ENCODE measurements around the gene RELCH.

The RELCH gene

DNA sequence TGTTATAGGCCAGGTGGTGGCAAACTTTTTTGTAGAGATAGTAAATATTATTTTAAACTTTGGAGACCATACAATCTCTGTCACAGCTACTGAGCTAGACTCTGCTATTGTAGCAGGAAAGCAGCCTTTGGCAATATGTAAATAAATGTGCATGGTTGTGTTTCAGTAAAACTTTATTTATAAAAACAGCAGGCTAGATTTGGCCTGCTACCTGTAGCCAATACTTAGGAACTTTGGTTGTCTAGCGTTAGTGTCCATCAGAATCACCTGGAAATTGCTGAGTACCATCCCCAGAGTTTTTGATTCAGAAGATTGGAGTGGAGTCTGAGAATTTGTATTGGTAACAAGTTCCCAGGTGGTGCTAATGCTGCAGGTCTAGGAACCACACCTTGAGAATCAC is 114.3 kb downstream of the RELCH start:
- no peak overlapping the region for H3K27ac Mint-ChIP-seq
- H3K4me3 Mint-ChIP-seq, result no peak overlapping the region
- H3K36me3 Mint-ChIP-seq, result peaks cover 73% of the 10 kb centered on the region
- peaks cover 5% of the 10 kb centered on the region for H3K4me1 Mint-ChIP-seq
- H3K9me3 Mint-ChIP-seq, result no peaks in the 10 kb centered on the region
- ATAC-seq, result no peak
- H3K27me3 Mint-ChIP-seq, result no peaks in the 10 kb centered on the region

DNA sequence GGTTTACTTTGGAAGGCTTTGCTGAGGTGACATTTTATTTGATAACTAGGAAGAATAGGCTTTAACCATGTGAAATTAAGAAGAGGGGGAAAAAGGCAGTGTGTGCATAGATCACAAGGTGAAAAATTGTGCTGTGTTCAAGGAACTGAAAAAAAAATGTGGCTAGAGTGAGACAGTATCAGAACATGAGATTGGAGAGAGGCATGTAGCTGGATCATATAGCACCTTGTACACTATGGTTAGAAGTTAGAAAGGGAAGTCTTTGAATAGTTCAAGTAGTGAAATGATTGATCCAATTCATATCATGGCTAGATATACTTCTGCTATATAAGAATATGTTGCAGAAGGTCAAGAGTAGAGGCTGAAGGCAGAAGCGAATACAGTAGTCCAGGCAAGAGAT is 125.8 kb downstream of the RELCH start:
- ATAC-seq, result peak; percentile 51
- H3K9me3 Mint-ChIP-seq, result no peaks in the 10 kb centered on the region
- H3K27ac Mint-ChIP-seq, result no peak overlapping the region
- no peaks in the 10 kb centered on the region for H3K4me1 Mint-ChIP-seq
- no peak overlapping the region for H3K4me3 Mint-ChIP-seq
- H3K27me3 Mint-ChIP-seq, result no peaks in the 10 kb centered on the region
- H3K36me3 Mint-ChIP-seq, result peaks cover 14% of the 10 kb centered on the region

DNA sequence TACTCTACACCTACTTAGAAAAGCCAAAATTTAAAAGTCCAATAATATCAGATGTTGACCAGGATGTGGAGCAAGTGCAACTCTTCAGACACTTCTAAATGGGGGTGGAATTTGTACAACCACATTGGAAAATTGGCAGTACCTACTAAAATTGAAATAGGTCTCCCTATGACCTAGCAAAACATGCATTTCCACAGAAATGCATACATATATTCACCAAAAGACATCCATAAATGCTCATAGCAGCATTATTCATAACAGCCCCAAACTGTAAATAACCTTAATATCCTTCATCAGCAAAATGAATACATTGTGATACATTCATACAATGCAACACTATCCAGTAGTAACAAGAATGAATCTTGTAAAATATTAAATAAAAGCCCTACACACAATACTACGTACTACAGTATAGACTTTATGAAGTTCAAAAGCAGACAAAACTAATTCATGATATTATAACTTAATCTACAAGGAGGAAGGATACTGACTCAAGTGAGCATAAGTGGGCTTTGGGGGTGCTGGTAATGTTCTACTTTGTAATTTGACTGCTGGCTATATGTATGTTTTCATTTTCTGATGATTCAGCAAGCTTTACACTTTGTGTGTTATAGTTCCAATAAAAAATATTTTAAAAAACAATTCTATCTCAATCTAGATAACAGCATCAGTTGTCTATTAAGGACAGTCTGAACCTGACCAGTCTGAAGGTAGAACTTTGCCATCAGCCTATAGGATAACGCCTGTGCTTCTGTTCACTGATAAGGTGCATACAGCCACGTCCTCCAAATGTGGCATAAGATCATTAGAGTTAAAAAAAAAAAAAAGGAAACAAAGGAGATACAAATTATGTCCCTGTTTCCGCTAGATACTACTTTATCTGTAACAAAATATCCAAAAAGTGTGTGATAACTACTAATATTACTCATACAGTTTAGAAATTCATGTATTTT is 131.4 kb downstream of the RELCH start:
- H3K36me3 Mint-ChIP-seq, result no peaks in the 10 kb centered on the region
- H3K9me3 Mint-ChIP-seq, result no peaks in the 10 kb centered on the region
- H3K4me1 Mint-ChIP-seq, result peaks cover 4% of the 10 kb centered on the region
- H3K27me3 Mint-ChIP-seq, result peaks cover 16% of the 10 kb centered on the region
- no peak for ATAC-seq
- no peak overlapping the region for H3K27ac Mint-ChIP-seq
- no peak overlapping the region for H3K4me3 Mint-ChIP-seq

DNA sequence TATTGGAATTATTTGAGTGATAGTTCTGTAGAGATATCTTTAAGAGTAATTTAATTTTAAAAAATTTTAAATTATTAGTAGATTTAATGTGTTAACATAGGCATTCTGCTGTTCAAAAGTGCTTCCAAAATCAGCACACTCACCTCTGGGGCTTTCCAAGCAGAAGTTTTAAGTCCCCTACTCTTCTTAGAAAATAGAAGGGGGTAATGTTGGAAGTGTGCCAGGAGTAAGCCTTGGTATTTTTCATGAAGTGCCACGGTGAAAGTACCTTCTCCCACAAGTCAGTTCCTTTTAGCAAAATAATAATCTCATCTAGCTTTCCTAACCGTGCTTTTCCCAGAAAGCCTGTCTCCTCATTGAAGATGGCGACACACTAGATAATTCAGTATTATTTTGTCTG is 134.1 kb downstream of the RELCH start:
- Mint-ChIP-seq H3K4me1 (peaks cover 24% of the 10 kb centered on the region), H3K4me3 (no peak overlapping the region), H3K9me3 (no peaks in the 10 kb centered on the region), H3K36me3 (no peaks in the 10 kb centered on the region), H3K27me3 (peaks cover 38% of the 10 kb centered on the region), H3K27ac (no peak overlapping the region)
- ATAC-seq, result no peak

DNA sequence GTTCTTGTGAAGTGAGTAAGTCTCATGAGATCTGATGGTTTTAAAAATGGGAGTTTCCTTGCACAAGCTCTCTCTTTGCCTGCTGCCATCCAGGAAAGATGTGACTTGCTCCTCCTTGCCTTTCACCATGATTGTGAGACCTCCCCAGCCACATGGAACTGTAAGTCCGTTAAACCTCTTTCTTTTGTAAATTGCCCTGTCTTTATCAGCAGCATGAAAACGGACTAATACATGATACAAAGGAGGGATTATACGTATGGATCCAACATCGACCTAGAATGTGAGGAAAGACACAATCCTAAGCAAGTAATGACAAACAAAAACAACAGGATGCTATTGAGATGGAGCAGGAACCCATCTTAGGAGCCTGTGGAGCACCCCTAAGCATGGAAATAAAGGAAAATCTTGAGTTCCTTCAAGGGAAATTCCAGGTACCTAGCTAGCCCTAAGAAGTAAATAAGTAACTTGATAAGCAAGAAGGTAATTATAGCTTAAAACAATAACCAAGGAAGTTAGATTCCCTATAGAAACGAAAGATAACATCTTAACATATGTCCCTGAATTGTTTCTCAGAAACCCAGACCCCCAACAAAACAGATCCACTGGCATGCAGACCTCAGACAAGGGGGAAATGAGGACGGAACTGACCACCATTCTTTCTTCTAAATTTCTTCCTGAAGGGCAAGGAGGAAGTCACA is 136.6 kb downstream of the RELCH start:
- Mint-ChIP-seq H3K36me3 (no peaks in the 10 kb centered on the region), H3K27me3 (peaks cover 60% of the 10 kb centered on the region), H3K4me3 (no peak overlapping the region), H3K27ac (no peak overlapping the region), H3K9me3 (no peaks in the 10 kb centered on the region), H3K4me1 (peaks cover 30% of the 10 kb centered on the region)
- ATAC-seq, result no peak

DNA sequence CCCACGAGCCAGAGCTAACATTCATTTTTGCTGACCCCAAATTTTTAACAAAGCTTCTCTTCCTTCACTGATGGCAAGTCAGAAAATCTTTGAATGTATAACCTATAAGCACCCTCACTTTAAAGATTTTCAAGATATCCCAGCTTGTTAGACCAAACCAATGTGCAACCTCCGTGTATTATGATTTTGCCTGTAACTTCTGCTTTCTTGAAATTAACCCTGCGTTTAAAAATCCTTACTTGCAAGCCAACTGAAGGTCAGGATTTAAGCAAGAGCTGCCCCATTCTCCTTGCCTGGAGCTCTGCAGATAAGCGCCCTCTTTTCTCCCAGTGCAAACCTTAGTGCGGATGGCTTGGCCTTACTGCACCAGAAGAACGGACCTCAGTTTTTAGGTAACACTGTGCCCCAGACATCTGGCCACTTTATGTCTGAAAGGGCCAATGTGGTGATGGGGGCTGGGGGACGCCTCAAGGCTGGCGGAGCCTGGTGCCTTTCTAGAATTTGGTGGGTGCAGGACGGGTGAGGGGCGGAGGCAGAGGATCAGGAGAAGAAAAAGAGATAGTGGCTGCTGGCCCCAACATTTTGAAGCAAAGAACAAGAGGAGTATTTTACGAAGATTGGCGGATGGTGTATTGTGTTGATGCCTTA is 137.2 kb downstream of the RELCH start:
- Mint-ChIP-seq H3K36me3 (no peaks in the 10 kb centered on the region), H3K4me1 (peaks cover 30% of the 10 kb centered on the region), H3K27me3 (peaks cover 67% of the 10 kb centered on the region), H3K27ac (no peak overlapping the region), H3K4me3 (peak overlapping the region; percentile 83), H3K9me3 (no peaks in the 10 kb centered on the region)
- ATAC-seq, result no peak

DNA sequence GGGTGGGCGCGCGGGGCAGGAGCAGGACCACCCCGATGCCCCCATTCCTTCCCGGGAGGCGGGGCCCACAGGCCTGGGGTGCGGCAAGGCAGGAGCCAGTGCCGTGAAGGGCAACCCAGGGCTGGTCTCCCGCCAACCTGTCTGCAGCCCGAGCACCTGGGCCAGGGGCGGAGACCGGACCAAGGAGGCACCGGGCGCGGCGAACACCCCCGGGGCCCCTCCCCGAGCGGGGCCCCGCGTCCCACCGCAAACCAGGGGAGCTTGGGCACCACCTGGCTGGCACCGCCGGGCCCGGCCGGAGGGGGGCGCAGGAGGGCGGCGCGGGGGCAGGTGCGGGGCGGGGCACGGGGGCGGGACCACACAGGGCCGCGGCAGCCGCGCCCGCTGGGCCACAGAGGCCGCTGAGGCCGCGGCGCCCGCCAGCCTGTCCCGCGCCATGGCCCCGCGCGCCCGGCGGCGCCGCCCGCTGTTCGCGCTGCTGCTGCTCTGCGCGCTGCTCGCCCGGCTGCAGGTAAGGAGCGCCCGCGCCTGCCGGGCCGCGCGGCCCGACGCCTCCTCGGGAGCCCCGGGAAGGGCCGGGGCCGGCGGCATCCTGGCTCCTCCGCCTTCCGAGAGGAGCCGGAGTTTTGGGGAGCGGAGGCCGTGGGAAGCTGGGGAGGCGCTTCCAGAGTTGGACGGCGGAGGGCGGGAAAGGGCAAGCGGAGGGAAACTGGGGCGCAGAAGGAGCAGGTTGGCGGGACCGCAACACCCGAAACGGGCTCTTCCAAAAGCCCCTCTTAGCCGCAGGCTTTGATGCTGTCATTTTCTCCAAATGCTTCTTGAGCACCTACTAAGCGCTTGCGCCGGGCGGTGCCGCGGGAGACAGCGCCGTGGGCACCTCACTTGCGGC is 138.1 kb downstream of the RELCH start, which contains the start of gene TNFRSF11A:
TSS of gene TNFRSF11A (plus strand) at position 394 of the 889 bp plus-strand sequence. CDS start at position 437, 43 bp downstream.
- Mint-ChIP-seq H3K27me3 (peaks cover 75% of the 10 kb centered on the region), H3K27ac (peak within 1 kb of the TSS; percentile 30), H3K9me3 (no peaks in the 10 kb centered on the region), H3K4me1 (peaks cover 30% of the 10 kb centered on the region), H3K4me3 (peak within 1 kb of the TSS; percentile 83), H3K36me3 (no peaks in the 10 kb centered on the region)
- peak; percentile 83 for ATAC-seq

DNA sequence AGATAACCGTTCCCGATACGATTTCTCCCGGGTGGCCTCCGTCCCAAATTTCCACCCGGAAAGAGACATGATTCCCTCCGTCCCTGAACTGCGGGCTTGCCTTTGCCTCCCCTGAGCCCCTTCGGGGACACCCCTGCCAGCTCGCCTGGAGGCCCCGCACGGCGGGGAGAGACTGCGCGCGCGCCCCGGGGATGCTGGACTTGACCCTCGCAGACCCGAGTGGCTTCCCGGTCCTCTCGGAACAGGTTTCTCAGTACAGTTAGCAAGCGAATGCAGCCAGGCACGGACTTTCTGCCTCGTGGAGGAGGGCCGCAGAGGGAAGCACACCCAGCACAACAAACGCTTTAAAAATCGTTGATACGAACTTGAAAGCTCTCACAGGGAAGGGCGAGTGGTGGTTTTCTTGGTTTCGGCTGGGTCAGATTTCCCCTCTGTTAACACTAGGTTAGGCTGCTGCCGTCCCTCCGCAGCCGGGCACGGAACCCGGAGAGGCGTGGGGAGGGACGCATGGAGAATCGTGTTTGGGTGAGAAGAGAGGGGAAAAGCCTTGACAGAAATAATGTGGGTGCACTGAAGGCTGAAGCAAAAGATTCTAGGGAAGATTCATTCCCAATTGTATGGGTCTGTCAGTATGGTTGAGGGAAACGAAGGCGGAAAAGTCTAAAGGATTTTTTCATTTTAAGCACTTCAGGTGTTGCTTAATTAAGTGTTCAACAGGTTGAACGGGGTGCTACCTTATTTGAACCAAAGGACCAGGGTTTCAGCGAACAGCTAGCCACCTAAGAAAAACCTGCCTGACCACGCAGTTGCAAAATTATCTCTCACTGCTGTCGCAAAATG is 139.0 kb downstream of the RELCH start:
- Mint-ChIP-seq H3K4me1 (peaks cover 30% of the 10 kb centered on the region), H3K4me3 (peak overlapping the region; percentile 77), H3K27ac (peak overlapping the region; percentile 30), H3K27me3 (peaks cover 84% of the 10 kb centered on the region), H3K36me3 (no peaks in the 10 kb centered on the region), H3K9me3 (no peaks in the 10 kb centered on the region)
- ATAC-seq, result peak; percentile 46

DNA sequence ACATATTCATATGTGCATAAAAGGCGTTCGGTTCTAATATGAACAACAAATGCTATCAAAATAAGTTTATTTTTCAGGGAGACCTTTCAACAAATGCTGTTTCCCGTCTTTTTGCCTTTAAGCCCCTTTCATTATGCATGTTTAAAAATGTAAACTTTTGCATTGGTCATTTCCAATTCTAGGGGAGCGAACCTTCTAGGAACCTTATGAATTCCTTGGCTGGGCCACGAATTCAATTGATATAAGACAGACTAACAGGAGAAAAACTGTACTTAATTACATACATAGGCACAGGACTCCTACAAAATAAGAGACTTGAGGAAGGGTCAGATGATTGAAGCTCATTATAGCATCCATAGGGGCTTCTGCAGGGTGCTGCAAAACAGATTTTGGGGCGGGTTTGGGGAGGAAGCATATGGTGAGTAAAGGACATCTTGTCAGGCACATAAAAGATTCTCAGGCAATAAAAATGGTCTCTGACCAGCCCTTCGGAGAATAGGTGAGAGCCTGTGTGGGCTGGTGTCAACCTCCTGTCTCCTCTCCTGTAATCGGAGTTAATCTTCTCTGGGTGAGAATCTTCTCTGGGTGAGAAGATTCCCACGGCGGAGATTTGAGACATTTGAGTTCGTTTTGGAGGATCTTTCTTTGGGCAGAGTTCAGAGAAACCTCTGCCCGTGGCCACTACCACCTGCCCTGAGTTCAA is 139.7 kb downstream of the RELCH start:
- Mint-ChIP-seq H3K36me3 (no peaks in the 10 kb centered on the region), H3K9me3 (no peaks in the 10 kb centered on the region), H3K27me3 (peaks cover 91% of the 10 kb centered on the region), H3K27ac (no peak overlapping the region), H3K4me3 (no peak overlapping the region), H3K4me1 (peaks cover 34% of the 10 kb centered on the region)
- no peak for ATAC-seq

DNA sequence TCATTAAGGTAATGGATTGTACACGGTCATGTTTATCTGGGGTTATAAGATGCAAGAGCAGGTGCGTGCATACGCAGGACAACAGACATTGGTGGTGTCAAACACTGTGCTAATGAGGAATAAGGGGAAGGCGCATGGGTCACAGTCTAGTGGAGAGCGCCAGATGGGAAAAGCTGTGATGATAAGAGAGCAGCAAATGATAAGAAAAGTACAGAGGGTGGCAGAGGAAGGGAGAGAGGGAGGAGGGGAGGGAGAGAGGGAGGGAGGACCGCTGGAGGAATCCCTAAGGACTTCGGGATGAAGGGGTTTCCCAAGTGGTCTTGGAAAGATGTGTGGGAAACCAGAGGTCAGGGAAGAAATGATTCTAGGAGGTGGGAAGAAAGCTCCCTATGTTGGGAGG is 140.9 kb downstream of the RELCH start:
- ATAC-seq, result no peak
- H3K27me3 Mint-ChIP-seq, result peaks cover 92% of the 10 kb centered on the region
- H3K27ac Mint-ChIP-seq, result no peak overlapping the region
- no peak overlapping the region for H3K4me3 Mint-ChIP-seq
- no peaks in the 10 kb centered on the region for H3K36me3 Mint-ChIP-seq
- peaks cover 38% of the 10 kb centered on the region for H3K4me1 Mint-ChIP-seq
- H3K9me3 Mint-ChIP-seq, result no peaks in the 10 kb centered on the region

DNA sequence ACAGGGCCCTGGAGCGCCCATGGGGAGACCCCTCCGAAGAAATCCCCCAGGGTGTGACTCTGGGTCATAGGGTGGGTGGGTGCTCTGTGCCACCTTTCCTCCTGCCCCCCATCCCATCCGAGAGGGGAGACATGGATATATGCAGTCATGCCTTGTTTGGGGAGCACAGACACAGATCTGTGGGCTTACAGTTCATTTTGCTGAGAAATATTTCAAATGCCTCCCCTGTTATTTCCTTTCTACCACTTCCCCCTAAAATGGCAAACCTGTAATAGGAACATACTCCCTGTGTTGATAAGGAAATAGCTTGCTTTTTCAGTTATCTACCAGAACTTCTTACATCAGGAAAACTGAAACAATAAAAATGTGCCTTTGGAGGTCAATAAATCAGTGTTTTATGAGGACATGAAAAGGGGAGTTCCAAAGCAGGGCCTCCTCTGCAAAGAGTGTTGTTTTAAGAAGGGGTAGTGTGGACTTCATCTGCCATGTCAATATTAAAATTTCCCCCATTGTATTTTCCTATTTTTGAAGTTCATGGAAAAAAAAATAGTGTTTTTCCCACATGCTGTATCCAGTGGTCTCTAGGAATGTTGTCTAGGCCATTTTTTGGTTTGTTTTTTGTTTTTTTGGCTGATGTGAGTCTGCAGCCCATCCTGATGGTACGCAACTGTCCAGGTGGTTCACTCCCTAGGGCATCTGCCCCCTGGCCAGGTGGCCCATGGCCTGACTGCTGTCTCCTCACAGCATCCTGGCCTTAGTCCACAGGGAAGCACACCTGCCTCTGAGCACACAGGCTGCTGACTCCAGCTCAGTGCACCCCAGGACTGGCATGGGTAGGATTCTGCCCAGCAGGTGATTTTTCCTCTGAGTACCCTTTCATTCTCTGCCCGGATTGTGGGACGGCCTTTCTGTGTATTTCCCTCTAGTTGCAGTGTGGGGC is 141.8 kb downstream of the RELCH start:
- H3K36me3 Mint-ChIP-seq, result no peaks in the 10 kb centered on the region
- no peaks in the 10 kb centered on the region for H3K9me3 Mint-ChIP-seq
- no peak overlapping the region for H3K27ac Mint-ChIP-seq
- H3K27me3 Mint-ChIP-seq, result peaks cover 92% of the 10 kb centered on the region
- no peak for ATAC-seq
- H3K4me3 Mint-ChIP-seq, result no peak overlapping the region
- H3K4me1 Mint-ChIP-seq, result peaks cover 30% of the 10 kb centered on the region

DNA sequence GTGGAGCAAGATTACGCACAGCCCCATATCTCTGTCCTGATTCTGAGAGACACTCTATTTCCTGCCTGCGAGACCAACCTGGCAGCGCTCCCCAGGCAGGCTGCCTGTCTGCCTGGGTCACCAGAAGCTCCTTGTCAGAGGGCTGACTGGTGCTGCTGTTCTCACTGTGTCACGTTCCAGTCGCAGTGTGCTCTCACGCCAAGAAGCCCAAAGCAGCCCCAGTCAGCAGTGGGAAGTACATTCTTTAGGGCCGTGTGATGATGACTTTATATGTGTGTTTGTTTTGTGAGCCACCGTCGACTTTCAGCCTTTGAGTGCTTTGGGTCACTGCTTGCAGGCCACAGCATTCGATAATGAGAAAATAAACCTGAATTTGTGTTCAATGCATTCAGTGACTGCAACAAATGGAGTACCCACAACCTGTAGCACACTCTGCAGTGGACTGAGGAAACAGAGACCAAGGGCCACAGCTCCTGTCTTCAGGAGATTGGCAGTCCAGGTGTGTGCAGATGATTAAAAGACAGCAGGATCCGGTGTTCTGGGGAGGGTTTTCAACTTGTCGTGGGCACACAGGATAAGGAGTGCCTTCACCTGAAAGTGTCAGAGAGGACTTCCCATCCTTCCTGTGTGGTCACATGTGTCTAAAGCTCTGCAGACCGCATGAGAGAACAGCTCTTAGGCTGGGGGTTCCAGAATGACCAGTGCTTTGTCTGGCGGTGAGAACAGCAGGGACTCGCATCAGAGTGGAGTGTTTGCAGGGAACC is 142.8 kb downstream of the RELCH start:
- peaks cover 92% of the 10 kb centered on the region for H3K27me3 Mint-ChIP-seq
- H3K4me1 Mint-ChIP-seq, result peaks cover 20% of the 10 kb centered on the region
- no peak overlapping the region for H3K4me3 Mint-ChIP-seq
- no peak overlapping the region for H3K27ac Mint-ChIP-seq
- H3K9me3 Mint-ChIP-seq, result no peaks in the 10 kb centered on the region
- no peaks in the 10 kb centered on the region for H3K36me3 Mint-ChIP-seq
- ATAC-seq, result no peak
